OCI-LY7 (cell line): ENCODE measurements around the gene RPH3AL.

ENCODE experiments used
- EZH2phosphoT487 ChIP-seq: fragments of 200-600 bp; sonication (generic); IDR thresholded peaks from 2 replicates; pipeline ENCODE4 v1.6.1; 2018; ENCODE audit warnings: low read depth, borderline replicate concordance, mild to moderate bottlenecking, mixed run types, antibody characterized with exemption, low read length, moderate library complexity, mixed read lengths
- TF ChIP-seq, protein P1 (sequence below): fragments of 200-600 bp; sonication (generic); conservative IDR thresholded peaks from 2 replicates; pipeline ENCODE4 v1.5.1; 2014; ENCODE audit warnings: mild to moderate bottlenecking, antibody characterized with exemption, low read length, moderate library complexity, mixed read lengths

DNA sequence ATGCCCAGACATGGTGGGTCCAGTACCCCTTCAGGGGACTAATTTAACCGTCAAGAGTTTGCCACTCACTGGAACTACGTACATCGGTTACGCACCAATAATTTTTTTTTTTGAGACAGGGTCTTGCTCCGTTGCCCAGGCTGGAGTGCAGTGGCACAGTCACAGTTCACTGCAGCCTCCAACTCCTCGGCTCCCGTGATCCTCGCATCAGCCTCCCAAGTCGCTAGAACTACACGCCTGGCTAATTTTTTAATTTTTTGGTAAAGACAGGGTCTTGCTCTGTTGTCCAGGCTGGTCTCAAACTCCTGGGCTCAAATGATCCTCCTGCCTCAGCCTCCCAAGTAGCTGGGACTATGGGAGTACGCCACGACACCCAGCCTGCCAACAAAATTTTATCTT lies 15.6 kb downstream of the RPH3AL start:
- TF ChIP-seq, protein P1, sequence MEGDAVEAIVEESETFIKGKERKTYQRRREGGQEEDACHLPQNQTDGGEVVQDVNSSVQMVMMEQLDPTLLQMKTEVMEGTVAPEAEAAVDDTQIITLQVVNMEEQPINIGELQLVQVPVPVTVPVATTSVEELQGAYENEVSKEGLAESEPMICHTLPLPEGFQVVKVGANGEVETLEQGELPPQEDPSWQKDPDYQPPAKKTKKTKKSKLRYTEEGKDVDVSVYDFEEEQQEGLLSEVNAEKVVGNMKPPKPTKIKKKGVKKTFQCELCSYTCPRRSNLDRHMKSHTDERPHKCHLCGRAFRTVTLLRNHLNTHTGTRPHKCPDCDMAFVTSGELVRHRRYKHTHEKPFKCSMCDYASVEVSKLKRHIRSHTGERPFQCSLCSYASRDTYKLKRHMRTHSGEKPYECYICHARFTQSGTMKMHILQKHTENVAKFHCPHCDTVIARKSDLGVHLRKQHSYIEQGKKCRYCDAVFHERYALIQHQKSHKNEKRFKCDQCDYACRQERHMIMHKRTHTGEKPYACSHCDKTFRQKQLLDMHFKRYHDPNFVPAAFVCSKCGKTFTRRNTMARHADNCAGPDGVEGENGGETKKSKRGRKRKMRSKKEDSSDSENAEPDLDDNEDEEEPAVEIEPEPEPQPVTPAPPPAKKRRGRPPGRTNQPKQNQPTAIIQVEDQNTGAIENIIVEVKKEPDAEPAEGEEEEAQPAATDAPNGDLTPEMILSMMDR = no peak
- TF ChIP-seq EZH2phosphoT487 = no peak
